Measurements from ENCODE around the gene PCDH20.

PCDH20 gene

GRCh38 chr13:61415749-61416148, at the start of gene PCDH20:
TSS of gene PCDH20 (minus strand) at chr13:61415849. CDS start at chr13:61415158, 691 bp downstream.
- no peak within 1 kb of the TSS for H3K4me3 ChIP-seq (ENCODE audit: control insufficient read depth, low read depth, low read length)
- no peak for TF ChIP-seq CTCF (IDR thresholded peaks at IDR 0.05; ENCODE audit: control insufficient read depth, insufficient read depth, low read depth, low read length, missing control alignments)
- no peak for DNase-seq (ENCODE audit: low read depth)

- no peak for DNase-seq (ENCODE audit: low read depth)
- TF ChIP-seq CTCF (IDR thresholded peaks at IDR 0.05; ENCODE audit: control insufficient read depth, insufficient read depth, low read depth, low read length, missing control alignments), result no peak
- H3K4me3 ChIP-seq (ENCODE audit: control insufficient read depth, low read depth, low read length), result no peak overlapping the region
These were observed 47.4 kb upstream of the PCDH20 start for GRCh38 chr13:61463024-61463423.

- no peak for DNase-seq (ENCODE audit: low read depth)
- no peak for TF ChIP-seq CTCF (IDR thresholded peaks at IDR 0.05; ENCODE audit: control insufficient read depth, insufficient read depth, low read depth, low read length, missing control alignments)
These were observed 37.5 kb upstream of the PCDH20 start for GRCh38 chr13:61453121-61453520.

GRCh38 chr13:61432029-61432428, 16.4 kb upstream of the PCDH20 start:
- no peak overlapping the region for H3K4me3 ChIP-seq (ENCODE audit: control insufficient read depth, low read depth, low read length)
- no peak for TF ChIP-seq CTCF (IDR thresholded peaks at IDR 0.05; ENCODE audit: control insufficient read depth, insufficient read depth, low read depth, low read length, missing control alignments)
- no peak for DNase-seq (ENCODE audit: low read depth)

More at GRCh38 chr13:61453121-61453520, 37.5 kb upstream of the PCDH20 start:
- H3K4me3 ChIP-seq (ENCODE audit: control insufficient read depth, low read depth, low read length), result no peak overlapping the region

- no peak for TF ChIP-seq CTCF (IDR thresholded peaks at IDR 0.05; ENCODE audit: control insufficient read depth, insufficient read depth, low read depth, low read length, missing control alignments)
- DNase-seq (ENCODE audit: low read depth), result no peak
- no peak overlapping the region for H3K4me3 ChIP-seq (ENCODE audit: control insufficient read depth, low read depth, low read length)
These were observed 8.3 kb upstream of the PCDH20 start for GRCh38 chr13:61423915-61424314.

GRCh38 chr13:61417086-61417570, 1.5 kb upstream of the PCDH20 start:
- DNase-seq (ENCODE audit: low read depth), result no peak
- no peak overlapping the region for H3K4me3 ChIP-seq (ENCODE audit: control insufficient read depth, low read depth, low read length)
- no peak for TF ChIP-seq CTCF (IDR thresholded peaks at IDR 0.05; ENCODE audit: control insufficient read depth, insufficient read depth, low read depth, low read length, missing control alignments)
